Activated CD4-positive, alpha-beta T cell treated with anti-CD3 and anti-CD28 coated beads, Interleukin-2, Interleukin-4, amounts not matched to agents 100 ng/mL and 50 ng/mL, durations not matched to agents 16 hours and 8 hours (primary cell): ENCODE results near the gene DPT.
"Not testable (repeated sequence)": the region's sequence is repeated elsewhere in the genome, so short reads cannot be mapped to it uniquely, and the experiment has no call there.

Experiments used
- DNase-seq: peaks from one replicate; pipeline ENCODE4 v3.0.0-alpha.2; 2020; ENCODE audit warnings: low spot score

Gene DPT

DNA sequence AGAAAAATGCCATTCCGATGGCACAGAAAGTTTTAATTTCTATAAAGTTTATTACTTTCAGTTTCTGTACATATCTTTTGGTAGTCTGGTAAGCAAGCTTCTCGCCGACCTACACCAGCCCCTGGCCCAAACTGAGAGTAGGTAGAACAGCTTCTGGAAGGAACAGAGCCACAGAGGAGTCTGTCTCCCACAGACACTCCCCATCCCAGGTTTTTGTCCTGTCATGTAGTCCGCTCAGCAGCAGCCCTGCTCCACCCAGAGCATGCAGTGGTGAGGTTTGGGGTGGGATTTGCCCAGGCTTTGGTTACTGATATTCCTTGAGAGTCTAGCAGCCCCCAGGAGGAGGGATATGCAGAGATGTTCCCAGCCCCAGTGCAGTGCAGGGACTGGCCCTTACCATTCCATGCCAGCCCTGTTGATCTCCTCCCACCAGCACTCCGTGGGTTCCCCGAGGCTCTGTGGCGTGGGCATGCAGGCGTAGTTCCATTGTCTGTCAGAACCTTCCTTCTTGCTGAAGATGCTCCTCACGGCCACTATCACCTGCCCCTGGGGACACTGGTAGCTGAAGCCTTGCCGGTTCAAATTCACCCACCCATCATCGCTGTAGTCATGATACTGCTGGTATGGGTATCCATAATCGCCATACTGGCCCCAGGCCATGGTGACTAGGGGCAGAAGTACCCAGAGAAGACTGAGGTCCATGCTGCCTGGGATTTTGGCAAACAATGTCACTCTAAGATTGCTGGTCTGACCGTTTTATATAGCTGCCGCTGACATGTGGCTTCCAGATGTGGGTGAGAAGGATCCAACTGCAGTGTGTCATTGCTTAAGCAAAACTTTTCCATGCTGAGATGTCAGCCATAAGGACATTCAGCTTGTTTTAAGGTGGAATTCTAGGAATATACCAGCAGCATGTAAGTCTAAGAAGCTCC is at the start of gene DPT:
Gene DPT (minus strand): TSS at position 734 of the 932 bp plus-strand sequence. CDS start 32 bp downstream, at position 702.
- DNase-seq, result no peak

DNA sequence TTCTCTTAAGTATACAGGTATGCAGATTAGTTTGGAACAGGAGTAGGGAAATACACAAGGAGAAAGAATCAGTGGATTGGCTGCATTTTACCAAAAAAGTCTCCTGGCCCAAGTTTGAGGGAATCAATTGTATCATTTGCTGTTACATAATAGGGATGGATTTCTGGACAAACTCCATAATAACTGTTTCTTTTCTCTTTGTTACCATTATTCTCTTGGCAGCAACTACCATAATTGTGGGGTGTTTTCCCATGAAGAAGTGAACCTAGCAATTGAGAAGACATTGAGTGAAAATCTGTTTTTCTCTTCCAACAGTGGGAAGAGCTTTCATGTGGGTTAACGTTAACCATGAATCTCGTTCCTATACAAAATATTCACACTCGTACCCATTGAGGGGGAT is 46.4 kb upstream of the DPT start:
- DNase-seq, result no peak

GRCh38 chr1:168774241-168774640 is 45.2 kb upstream of the DPT start:
- DNase-seq, result no peak

DNA sequence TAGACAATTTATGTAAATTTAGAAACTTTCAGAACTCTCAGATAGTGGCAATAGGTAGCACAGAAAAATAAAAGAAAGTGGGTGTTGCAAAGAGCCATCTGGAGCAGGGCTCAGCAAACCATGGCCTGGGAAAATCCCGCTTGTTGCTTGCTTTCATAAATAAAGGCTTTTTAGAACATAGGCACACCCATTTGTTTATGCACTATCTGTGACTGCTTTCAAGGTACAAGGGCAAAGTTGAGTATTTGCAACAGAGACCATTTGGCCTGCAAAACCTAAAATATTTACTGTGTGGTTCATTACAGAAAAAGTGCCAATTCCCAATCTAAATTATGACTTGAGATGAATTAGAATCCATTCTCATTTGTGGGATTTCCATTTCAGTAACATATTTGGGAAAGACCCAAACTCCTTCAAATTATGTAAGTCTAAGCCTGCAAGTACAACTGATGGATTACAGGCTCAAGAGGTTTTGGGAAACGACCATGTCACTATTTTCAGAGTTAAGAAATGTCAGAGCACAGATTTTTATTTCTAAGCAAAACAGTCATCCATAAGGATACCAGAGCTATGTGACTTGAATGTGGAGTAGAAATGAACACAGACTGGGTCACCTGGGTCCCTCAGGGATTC is 43.5 kb upstream of the DPT start:
- DNase-seq, result no peak

GRCh38 chr1:168771104-168771630 is 42.2 kb upstream of the DPT start:
- DNase-seq, result no peak

DNA sequence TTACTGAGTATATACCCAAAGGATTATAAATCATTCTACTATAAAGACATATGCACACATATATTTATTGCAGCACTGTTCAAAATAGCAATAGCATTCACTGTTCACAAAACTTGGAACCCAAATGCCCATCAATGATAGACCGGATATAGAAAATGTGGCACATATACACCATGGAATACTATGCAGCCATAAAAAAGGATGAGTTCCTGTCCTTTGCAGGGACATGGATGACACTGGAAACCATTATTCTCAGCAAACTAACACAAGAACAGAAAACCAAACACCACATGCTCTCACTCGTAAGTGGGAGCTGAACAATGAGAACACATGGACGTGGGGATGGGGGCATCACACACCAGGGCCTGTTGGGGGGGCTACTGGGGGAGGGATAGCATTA is 40.9 kb upstream of the DPT start:
- DNase-seq, result not testable (repeated sequence)

GRCh38 chr1:168767894-168768584 is 39.0 kb upstream of the DPT start:
- DNase-seq, result no peak

DNA sequence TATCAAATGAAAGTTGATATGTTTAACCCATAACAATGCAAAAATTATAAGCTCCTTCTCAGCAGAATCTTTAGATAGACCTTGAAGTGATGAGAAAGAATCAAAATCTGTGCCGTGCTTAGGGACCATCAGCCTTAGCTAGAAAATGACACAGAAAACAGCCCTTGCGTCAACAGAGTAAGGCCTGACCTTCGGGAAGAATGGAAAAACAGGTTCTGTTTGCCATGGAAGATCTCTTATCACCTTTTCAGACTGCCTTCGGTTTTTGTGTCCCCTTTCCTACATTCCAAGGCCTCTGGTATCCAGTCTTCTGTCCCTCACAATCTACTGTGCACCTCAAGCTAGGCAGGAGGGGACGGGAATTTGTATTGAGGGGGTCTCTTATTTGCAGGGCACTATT is 37.6 kb upstream of the DPT start:
- no peak for DNase-seq

DNA sequence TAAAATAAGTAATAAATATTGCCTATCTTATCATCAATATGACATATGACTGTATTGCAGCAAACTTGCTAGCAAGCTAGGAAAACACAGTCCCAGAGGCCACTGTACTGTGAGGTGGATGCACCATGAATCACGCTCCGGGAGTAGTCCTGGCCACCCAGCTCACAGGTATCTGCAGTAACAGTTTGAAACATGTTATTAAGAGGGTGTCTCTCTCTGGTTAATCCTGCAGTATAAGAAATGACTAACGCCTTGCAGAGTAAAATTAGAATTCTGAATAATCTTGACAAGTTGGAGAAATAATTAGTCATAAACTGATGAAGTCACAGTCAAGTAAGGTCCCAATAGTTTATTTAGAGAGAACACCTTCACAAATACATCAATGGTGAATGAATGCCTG is 34.0 kb upstream of the DPT start:
- no peak for DNase-seq

GRCh38 chr1:168762473-168762872 is 33.5 kb upstream of the DPT start:
- no peak for DNase-seq

DNA sequence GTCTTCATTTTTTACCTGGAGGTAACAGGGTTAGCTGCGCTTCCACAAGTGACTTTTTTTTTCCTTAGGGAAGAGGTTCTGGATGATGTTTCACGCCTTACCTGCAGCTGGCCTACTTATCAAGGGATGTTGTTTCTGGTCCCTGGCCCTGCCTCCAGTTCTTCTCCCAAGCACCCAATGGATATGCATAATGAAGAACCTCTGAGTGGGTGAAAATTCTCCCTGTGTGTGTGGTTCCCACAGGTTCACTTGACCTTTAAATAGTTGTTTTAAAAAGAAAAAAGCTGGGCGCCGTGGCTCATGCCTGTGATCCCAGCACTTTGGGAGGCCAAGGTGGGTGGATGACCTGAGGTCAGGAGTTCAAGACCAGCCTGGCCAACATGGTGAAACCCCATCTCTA is 31.8 kb upstream of the DPT start:
- DNase-seq, result no peak

DNA sequence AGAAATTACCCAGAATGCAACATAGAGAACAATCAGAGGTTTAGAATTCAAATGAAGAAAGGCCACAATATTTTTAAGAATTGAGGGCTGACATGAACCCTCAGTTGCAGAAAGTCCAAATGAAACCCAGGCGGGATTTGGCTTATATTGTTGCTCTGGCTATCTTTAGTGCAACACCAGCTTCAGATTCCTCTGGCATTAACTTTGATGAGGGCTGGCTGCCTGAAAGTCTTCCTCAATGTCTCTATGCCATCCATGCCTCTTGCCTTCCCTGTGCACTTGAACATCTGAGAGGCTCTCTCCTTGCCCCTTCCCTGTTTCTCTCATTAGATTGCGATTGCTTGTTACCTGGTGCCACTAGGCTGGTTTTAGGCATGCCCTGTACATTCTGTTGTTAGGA is 31.2 kb upstream of the DPT start:
- no peak for DNase-seq

DNA sequence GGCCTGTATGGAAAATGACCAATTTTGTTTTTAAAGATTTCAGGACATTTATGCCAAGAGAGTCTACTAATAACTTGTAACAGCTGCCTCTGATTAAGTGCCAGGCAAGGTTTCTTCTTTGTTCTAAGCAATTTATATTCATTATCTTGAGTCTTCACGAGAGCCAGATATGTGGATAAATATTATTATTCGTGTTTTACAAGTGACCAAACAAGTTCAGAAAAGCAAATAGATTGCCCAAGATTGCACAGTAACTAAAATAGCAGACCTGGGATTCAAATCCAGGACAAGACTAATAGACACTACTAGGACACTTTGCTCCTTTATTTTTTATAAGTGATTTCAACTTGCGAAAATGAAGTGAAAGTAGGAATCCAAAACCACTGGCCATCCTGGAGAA is 30.1 kb upstream of the DPT start:
- DNase-seq, result no peak

- no peak for DNase-seq
These were observed 29.5 kb upstream of the DPT start for GRCh38 chr1:168758503-168758902.

GRCh38 chr1:168755800-168756418 is 26.9 kb upstream of the DPT start:
- DNase-seq, result no peak

- no peak for DNase-seq
These were observed 23.3 kb upstream of the DPT start for GRCh38 chr1:168752171-168752832.

GRCh38 chr1:168751195-168751650 is 22.2 kb upstream of the DPT start:
- no peak for DNase-seq

DNA sequence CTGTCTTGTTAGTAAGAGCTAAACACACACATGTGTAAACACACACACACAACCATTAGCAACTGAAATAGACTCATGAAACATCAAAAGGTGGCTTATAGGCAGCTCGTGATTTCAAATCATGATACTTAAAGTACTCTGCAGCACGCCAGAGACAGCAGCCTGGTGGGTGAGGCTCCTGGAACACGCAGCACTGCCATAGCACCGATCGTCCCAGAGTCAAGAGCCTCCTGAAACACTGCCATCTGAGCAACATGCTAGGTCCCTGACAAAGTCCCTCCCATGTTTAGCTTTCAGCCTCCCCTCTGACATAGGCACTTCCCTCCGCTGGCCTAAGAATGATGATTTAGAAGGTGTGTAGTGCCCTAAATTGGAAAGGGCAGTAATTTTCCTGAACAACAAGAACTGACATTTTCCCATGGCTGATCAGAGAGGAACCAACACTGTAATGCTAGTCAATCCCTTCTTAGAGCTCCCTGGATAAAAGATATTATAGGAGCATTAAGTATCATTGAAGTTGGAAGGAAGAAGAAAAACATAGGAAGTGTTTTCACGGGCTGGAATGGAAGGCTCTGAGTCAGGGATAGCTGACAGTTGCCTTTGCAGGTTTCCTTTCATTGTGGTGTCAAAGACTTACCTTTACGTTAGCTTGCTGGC is 14.1 kb upstream of the DPT start:
- DNase-seq, result no peak

DNA sequence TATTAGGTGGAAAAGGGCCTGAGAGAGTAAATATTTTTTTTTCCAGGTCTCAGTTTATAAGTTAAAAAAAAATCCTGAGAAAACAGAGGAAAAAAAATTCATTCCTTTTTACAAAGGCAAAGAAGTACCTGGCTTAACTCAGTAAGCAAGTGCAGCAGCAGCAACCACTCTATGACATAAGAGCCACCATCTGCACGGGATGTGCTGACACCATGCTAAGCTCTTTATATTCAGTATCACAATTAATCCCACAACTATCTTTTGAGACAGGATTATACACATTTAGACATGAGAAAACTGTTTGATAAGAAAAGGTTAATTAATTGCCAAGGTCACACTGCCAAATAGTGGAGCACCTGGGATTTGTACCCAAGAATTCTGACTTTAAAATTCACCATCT is 13.4 kb upstream of the DPT start:
- DNase-seq, result no peak

- DNase-seq, result no peak
These were observed 10.9 kb upstream of the DPT start for GRCh38 chr1:168739908-168740307.

DNA sequence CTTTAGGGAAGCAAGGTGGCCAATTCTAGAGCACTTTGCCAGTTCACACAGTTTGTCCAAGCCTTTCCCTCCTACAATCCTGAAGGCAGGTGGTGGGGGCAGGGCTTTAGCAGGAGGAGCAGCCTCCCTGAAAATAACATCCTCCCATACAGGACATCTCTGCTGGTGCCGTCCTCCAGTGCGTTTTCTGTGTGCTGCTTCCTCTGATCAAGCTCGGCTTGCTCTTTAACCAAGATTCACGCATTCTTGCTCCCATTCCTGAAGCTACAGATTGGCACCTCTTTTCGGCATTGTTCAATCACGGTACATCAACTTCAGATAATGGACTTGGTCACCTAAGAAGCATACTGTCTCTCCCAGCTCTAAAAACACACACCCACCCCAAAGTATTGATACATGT is 7.5 kb upstream of the DPT start:
- DNase-seq, result no peak
